Fibroblast of skin of abdomen (primary cell): ENCODE measurements around the gene ZNF284.
A peak's percentile ranks its signal among the peaks of the same experiment; 100 is the strongest.
"Not testable (repeated sequence)": the region's sequence is repeated elsewhere in the genome, so short reads cannot be mapped to it uniquely, and the experiment has no call there.

Source experiments
- DNase-seq: peaks from one replicate; pipeline ENCODE4 v3.0.0-alpha.2; 2013

Gene ZNF284

DNA sequence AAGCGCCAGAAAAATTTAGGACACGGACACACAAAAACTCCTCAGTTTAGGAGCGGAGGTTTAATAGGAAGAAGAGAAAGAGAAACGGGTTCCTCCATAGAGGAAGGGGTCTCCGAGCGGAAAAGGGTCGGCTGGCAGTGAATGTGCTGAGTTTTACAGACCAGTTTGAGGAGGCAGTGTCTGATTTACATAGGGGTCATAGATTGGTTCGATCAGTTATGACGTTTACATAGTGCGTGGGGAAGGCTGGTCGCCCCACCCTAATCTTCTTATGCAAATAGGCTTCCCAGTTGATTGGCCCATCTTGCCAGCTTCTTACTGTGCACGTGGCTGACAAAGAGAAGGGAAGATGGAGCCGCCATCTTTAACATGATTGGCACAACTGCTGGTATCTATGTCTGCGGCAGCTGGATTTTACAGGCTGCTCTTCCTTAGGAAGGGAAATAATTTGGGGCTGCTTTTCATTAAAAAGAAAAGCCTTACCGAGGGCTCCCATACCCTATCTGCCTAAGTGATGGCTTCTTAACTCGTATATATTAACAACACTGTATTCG is 40.0 kb downstream of the ZNF284 start:
- DNase-seq = peak; percentile 81

- no peak for DNase-seq
These were observed 40.8 kb downstream of the ZNF284 start for GRCh38 chr19:44112802-44113137.

DNA sequence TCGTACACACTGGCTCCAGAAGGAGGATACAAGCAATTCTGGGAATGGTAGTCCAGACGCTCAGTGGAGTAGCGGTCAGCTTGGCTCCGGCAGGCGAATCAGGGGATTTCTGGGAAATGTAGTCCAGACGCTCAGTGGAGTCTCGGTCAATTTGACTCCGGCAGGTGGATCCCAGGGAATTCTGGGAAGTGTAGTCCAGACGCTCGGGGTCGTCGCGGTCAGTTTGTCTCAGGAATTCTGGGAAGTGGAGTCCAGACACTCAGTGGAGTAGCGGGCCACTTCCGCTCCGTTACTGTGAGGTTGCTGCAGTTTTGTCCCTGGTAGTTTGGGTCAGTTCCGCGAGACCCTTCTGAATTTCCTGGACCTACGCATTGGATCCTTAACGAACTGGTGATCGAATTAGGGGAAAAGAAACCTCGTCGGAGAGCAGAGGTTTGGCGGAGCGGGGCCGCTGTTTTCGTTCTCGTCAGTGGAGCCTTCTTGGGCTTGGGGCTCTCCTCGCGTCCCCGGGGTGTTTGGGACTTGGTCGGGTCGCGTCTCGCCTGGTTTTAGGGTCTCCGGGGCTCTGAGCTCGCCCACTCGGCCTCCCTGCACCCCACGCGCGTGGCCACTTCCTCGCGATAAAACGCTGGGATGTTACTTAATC is 41.3 kb downstream of the ZNF284 start, which contains the start of gene ZNF225:
ZNF225 (plus strand) TSS at position 262 of the 646 bp plus-strand sequence. CDS start 2,429 bp downstream, outside the sequence.
- DNase-seq = peak; percentile 99

DNA sequence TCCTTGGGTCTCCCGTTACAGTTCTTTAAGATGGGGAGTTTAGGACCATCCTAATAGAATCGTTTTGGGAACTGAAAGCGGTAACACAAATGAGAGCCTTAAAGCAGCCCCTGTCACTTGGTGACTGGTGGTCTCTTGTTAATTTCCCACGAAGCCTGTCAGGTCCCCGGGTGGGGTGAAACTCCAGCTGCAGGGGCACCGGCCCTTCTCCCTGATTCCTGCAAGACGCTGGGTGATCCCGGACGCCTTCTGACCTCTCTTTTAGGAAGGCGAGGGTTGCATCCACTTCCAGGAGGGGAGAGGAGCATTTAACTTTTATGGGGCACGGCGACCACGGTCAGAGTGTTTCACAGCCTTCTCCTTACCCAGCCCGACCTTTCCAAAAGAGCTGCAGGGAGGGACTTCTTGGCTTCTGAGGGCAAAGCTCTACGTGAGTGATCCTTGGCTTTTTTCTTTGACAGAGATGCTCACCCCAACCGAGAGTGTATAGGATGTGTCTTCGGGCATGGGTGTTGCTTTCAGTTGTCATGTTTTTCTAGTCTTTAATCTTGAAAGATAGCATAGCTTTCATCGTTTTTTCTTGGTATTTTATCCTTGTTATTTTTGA is 41.9 kb downstream of the ZNF284 start:
- DNase-seq = no peak

DNA sequence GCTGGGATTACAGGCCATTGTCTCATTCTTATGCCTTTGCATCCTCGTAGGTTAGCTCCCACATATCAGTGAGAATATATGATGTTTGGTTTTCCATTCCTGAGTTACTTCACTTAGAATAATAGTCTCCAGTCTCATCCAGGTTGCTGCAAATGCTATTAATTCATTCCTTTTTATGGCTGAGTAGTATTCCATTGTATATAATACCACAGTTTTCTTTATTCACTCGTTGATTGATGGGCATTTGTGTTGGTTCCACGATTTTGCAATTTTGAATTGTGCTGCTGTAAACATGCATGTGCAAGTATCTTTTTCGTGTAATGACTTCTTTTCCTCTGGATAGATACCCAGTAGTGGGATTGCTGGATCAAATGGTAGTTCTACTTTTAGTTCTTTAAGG is 49.2 kb downstream of the ZNF284 start:
- not testable (repeated sequence) for DNase-seq

DNA sequence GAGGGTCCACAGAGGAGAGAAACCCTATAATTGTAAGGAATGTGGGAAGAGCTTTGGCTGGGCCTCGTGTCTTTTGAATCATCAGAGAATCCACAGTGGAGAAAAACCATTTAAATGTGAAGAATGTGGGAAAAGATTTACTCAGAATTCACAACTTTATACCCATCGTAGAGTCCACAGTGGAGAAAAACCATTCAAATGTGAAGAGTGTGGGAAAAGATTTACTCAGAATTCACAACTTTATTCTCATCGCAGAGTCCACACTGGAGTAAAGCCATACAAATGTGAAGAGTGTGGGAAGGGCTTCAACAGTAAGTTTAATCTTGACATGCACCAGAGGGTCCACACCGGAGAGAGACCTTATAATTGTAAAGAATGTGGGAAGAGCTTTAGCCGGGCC is 60.0 kb downstream of the ZNF284 start:
- DNase-seq = no peak
